GM19467 (cell line): ENCODE results near the gene SDF4.
"Not testable (repeated sequence)": the region's sequence is repeated elsewhere in the genome, so short reads cannot be mapped to it uniquely, and the experiment has no call there.

ENCODE experiments used
- ATAC-seq: cut with Tn5 transposase; IDR thresholded peaks from one replicate; pipeline ENCODE4 v1.9.1; 2021; ENCODE audit warnings: mild to moderate bottlenecking, moderate library complexity; ENCODE audit not compliant: unreplicated experiment

Gene SDF4

GRCh38 chr1:1259951-1260600 is 28.3 kb upstream of the SDF4 start:
- ATAC-seq = no peak

- no peak for ATAC-seq
Measured at GRCh38 chr1:1259540-1259939, 27.7 kb upstream of the SDF4 start.

- ATAC-seq = no peak
Measured at GRCh38 chr1:1259119-1259488, 27.3 kb upstream of the SDF4 start.

- ATAC-seq = no peak
Measured at GRCh38 chr1:1256956-1257871, 25.4 kb upstream of the SDF4 start.

GRCh38 chr1:1255611-1256010 is 23.8 kb upstream of the SDF4 start:
- ATAC-seq = no peak

- ATAC-seq = no peak
Measured at GRCh38 chr1:1255078-1255477, 23.3 kb upstream of the SDF4 start.

GRCh38 chr1:1254667-1254998 is 22.8 kb upstream of the SDF4 start:
- ATAC-seq = no peak

GRCh38 chr1:1253972-1254666 is 22.3 kb upstream of the SDF4 start:
- no peak for ATAC-seq

GRCh38 chr1:1253314-1253713 is 21.5 kb upstream of the SDF4 start:
- ATAC-seq = no peak

- no peak for ATAC-seq
Measured at GRCh38 chr1:1250786-1251284, 19.0 kb upstream of the SDF4 start.

GRCh38 chr1:1248009-1248913 is 16.5 kb upstream of the SDF4 start:
- not testable (repeated sequence) for ATAC-seq

GRCh38 chr1:1247341-1247913 is 15.6 kb upstream of the SDF4 start:
- no peak for ATAC-seq

GRCh38 chr1:1246577-1247340 is 15.0 kb upstream of the SDF4 start, which contains the start of gene C1QTNF12:
Gene C1QTNF12, minus strand, starts transcription at chr1:1246722. Its CDS starts 32 bp downstream, at chr1:1246690.
- no peak for ATAC-seq

- ATAC-seq = no peak
Measured at GRCh38 chr1:1245817-1246576, 14.2 kb upstream of the SDF4 start.

GRCh38 chr1:1245178-1245816 is 13.5 kb upstream of the SDF4 start:
- ATAC-seq = no peak

- no peak for ATAC-seq
Measured at GRCh38 chr1:1244192-1244811, 12.5 kb upstream of the SDF4 start.

- no peak for ATAC-seq
Measured at GRCh38 chr1:1243807-1244191, 12.0 kb upstream of the SDF4 start.

GRCh38 chr1:1243266-1243660 is 11.5 kb upstream of the SDF4 start:
- no peak for ATAC-seq
